Measurements from ENCODE around the gene A1BG.
A peak's percentile ranks its signal among the peaks of the same experiment; 100 is the strongest.

A1BG gene, protein sequence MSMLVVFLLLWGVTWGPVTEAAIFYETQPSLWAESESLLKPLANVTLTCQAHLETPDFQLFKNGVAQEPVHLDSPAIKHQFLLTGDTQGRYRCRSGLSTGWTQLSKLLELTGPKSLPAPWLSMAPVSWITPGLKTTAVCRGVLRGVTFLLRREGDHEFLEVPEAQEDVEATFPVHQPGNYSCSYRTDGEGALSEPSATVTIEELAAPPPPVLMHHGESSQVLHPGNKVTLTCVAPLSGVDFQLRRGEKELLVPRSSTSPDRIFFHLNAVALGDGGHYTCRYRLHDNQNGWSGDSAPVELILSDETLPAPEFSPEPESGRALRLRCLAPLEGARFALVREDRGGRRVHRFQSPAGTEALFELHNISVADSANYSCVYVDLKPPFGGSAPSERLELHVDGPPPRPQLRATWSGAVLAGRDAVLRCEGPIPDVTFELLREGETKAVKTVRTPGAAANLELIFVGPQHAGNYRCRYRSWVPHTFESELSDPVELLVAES

DNA sequence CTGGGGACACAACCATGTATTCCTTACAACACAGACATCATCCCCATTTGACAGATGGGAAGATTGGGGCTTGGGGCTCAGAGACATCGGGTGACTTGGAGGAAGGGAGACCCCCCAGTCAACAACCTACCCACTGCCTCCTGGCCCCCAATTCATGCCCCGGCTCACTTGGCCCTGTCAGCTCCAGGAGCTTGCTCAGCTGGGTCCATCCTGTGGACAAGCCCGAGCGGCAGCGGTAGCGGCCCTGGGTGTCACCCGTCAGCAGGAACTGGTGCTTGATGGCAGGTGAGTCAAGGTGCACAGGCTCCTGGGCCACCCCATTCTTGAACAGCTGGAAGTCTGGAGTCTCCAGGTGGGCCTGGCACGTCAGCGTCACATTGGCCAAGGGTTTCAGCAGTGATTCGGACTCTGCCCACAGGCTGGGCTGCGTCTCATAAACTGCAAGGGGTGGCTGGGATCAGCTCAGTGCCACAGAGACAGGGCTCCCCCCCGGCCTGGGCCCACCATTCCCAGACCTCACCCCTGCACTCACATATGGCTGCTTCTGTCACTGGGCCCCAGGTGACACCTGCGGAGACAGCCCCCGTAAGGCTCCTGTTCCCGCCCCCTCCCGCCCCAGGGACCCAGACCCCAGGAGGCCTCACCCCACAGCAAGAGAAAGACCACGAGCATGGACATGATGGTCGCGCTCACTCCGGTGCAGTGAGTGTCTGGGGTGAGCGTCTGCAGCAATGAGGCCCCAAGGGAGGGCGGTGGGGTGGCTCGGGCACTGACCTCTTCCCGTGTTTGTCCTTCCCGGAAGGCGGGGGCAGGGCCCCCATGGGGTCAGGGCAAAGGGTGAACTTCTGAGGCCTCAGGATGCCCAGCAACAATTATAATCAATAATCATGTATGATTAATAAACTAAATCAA lies at the start of gene A1BG:
TSS of gene A1BG (minus strand) at position 733 of the 912 bp plus-strand sequence. CDS start at position 678, 55 bp downstream.
- no peak for DNase-seq

DNA sequence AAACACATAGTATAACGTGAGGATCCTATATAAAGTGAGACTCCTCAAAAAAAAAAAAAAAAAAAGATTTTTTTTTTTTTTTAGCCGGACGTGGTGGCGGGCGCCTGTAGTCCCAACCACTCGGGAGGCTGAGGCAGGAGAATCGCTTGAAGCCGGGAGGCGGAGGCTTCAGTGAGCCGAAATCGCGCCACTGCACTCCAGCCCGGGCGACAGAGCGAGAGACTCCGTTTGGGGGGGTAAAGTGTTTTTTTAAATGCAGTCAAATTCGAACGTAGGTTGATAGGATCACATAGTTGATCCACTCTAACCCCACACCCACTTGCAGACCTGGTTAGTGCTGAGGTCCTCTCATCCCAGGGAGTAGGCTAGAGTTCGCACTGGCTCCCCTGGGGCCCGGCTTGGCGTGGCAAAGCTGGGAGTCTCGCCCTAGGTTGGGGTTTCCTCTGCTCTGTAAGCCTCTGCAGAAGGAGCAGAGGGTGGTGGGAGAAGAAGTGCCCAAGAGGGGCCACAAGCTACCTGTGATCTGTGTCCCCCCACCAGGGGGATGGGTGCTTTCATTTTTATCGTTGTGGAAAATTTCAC lies 48.6 kb upstream of the A1BG start:
- no peak for DNase-seq

DNA sequence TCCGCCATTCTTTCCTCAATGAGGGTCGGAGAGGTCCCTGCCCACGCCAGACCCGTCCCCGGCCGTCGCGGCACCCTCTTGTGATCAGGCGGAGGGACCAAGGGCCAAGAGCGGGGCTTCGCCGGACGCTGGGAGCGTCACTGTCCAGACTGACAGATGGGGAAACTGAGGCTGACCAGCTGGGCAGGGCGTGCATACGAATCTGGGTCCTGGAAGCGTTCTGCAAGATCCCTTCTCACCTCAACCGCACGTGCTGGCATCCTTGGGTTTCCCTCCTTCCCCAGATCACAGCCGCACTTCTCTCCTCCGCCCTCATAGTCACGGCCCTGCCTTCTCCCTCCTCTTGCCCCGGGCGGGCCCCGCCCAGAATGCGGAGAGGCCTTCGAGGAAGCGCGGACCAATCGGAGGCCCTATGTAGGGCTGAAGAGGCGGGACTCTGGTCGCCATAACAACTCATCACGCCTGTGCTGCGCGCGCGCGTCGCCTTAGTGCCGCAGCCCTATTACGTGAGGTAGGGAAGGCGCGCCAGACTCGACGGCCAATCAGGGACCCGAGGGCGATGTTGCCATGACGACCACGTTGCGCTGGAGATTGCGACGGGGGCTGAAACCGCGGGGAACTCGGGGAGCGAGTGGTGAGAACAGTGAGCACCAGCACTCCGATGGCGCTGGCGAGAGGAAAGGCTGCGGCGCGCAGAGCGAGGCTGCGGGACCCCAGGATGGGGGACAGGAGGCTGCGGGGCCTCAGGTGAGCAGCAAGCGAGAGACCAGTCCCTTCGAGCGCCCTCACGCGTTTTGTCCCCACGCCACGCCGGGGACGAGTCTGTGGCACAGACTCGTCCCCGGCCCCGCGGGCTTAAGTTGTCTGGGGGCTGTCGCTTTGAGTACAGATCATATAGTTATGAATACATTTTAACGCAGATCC lies 47.9 kb upstream of the A1BG start:
- peak; percentile 99 for DNase-seq

DNA sequence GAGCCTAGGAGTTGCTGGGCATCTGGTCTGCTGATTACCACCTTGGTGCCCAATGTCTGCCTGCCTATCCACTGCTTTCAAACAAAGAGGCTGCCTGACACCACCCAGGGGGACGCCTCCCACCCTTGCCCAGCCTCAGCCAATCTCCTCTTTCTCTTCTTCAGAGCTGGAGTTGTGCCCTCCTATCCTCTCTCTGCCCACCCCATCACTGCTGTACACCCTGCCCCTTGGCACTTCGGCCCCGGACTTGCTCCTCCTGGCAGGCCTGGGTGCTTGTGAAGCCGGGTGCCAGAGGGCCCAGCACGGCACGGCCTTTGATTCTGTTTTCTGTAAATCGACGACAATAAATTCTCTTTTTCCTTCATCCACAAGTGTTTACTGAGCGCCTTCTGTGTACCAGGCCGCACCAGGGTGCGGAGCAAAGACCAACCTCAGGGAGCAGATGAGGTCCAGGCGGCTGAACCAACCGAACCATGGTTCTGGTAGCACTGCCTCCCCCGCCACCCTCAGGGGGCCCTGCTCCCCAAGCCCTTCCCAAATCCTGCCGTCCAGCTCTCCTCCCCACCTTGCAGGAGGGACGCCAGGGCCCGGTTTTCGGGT lies 47.1 kb upstream of the A1BG start:
- no peak for DNase-seq

DNA sequence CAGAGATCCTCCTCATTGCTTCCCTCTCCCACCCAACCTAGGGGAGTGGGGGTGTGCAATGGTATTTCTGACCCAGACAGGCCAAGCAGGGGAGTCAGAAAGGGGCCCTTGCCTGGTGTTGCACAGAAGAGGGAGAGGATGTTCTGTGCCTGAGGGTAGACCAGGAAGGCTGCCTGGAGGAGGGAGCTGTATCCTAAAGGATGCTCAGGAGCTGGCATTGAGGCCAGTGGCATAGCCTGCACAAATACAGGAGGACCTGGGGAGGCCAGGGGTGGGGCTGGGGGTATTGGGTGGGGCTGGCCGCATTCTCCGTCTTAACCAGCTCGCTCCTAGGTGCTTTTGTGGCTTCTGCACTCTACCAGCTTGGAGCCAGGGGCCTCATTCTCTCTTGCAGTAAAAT lies 46.6 kb upstream of the A1BG start:
- no peak for DNase-seq

DNA sequence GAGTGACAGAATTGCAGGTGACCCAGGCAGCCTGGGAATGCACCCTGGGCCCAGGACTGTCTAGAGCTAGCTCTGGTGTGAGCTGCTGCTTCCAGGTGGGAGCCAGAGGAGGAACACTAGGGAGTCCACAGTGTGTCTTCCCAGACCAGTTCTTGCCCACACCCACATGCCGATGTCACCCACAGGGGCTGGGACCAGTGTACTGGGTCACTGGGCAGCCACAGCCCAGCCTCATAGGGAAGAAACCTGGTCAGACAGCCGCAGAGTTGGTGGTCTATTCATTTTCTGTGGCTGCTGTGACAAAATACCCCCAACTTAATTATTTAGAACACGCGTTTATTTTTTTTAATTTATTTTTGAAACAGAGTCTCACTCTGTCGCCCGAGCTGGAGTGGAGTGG lies 45.3 kb upstream of the A1BG start:
- no peak for DNase-seq

DNA sequence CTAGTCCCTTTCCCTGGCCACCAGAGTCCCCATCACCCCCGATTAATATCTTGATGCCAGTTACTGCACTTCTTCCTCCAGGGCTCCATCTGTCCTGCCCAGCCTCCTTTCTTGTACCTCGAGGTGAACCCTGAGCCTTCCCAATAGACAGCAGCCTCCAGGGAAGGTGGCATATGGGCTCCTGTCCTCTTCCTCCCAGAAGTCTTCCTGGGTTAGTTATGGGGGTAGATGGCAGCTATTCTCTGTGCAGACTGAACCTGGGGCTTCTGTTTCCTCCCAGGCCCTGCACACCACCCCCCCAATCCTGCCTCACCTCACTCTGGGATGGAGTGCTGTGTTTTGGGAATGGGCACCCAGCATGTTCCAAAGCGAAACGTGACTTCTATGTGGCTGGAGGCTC lies 44.8 kb upstream of the A1BG start:
- no peak for DNase-seq

DNA sequence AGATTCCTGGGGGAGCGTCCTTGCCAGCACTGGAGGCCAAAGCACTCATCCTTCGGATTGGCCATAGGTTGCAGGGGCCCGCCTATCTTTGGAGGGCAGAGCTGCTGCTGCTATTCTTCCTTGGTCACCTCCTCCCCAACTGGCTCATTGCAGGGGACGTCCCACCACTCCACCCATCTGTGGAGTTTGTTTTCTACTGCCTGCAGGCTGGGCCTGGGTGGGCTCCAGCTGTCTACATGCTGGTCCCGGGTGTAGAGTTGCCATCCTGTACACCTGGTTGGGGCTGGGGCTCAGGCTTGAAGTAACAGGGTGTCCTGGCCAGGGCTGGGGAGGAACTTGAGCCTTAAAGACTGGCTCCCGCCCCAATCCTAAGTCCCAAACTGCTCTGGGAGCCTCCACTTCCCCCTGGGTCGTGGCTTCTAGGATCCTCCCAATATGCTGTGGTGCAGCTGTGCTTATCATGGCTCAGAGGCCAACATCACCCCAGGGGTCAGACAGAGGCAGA lies 44.3 kb upstream of the A1BG start:
- no peak for DNase-seq

DNA sequence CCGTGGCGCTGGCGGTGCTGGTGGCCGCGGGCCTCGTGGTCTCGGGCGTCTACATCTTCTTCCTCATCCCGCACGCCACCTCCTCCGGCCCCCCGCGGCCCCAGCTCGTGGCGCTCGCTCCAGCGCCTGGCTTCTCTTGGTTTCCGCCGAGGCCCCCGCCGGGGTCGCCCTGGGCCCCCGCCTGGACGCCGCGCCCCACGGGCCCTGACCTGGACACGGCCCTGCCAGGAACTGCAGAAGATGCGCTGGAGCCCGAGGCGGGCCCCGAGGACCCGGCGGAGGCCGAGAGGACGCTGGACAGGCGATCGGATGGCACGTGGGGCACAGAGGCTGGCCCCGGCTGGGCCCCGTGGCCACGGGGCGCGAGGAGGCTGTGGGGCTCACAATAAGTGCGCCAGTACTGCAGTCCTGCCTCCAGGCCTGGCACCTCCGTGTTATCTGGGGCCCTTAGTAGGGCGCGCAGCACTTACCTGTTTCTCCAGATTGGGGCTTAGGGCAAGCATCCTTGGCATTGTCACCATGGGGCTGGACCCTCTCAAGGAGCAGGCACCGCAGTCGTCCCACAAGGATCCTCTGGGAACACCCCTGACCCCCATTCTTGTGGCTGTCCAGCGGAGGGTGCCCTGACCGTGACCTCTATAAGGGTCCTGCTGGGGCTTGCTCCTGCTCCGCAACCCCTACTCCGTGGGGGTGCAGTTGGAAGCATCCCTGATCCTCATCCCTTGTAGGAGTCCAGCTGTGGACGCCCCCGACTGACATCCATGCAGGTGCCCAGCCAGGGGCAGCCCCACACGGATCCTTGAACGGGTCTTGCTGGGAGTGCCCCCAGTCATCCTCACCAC lies 43.6 kb upstream of the A1BG start:
- DNase-seq: no peak

DNA sequence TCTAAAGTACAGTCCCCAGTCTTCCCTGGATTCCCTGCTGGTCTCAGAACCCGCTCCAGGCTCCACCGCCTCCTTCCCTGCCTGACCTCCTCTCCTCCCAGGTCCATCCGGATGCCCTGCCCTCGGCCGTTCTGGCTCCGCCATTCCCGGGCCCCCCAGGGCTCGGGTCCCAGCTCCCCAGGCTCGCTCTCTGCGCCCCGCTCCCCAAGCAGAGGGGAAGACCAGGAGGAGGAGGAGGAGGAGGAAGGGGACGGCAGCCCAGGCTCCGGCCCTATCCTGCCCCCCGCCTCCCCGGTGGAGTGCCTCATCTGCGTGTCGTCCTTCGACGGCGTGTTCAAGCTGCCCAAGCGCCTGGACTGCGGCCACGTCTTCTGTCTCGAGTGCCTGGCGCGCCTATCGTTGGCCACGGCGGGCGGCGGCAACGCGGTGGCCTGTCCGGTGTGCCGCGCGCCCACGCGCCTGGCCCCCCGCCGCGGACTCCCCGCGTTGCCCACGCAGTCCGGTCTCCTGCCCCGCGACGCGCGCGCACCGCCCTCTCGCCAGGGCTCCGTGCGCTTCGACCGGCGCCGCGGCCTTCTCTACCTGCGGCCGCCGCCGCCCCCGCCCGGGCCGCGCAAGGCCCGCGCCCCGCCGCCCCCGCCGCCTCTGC lies 42.8 kb upstream of the A1BG start:
- DNase-seq: peak; percentile 40

DNA sequence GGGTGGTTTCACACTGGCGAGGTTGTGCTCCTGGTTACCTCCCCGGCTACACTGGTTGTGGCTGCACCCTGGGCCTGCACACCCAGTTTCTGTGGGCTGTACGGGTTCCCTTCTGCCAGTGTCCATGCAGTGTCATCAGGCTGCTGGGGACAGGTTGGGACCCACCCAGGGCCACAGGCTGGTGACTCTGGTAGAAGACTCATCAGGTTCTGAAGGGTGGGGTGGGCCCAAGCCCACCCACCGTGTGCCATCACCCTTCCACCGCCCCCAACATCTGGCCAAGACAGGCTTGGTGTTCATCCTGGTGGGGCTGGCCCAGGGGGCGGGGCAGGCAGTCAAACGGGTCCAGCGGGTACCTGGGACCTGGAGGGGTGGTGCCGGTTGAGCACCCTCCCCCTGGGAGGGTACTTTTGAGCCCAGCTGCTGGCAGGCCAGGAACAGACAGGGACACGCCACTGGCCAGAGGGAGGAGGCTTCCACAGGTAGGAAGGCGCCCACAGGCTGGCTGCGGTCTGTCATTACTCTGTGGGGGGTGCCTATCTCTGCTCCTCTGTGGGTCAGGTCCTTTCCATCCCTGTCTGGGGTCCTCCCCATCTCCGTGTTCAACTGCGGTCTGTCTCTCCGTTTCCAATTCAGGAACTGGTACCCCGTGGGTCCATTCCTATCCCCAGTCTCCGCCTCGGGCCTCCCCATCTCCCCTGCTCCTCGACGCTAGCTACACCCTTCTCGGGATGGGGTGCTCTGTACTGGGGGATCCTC lies 42.1 kb upstream of the A1BG start, which contains the start of gene RNF225:
TSS of gene RNF225 (plus strand) at position 437 of the 759 bp plus-strand sequence. CDS start 434 bp downstream, outside the sequence.
- DNase-seq: peak; percentile 49

DNA sequence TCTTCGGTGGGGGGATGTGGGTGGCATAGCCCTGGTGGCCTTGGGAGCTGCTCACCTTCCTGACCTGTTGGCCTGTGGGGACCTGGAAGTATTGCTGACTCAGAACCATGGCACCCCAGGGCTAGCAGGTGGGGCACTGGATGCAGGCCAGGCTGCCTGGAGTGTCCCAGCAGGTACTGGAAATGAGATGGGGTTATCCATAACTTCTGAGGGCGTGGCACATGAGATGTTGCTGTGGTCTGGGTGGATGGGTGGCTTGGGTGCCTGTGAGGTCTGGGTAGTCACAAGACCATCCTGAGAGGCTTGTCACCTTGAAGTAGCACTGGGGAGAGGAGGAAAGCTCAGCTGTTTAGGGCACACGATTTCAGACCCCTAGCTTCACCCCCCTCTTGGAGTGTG lies 41.5 kb upstream of the A1BG start:
- no peak for DNase-seq

DNA sequence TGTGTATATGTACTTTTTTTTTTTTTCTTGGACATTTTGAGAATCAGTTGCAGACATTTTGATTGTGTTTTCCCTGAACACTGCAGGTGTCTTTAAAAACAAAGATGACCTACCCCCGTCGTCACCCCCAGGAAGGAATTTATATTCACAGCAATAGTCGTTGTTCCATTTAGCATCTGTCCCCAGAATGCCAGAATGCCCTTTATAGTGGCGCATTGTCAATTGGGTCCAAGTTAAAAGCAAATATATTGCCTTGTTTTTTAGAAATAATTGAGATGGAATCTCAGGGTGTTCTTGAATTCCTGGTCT lies 40.4 kb upstream of the A1BG start:
- DNase-seq: no peak

DNA sequence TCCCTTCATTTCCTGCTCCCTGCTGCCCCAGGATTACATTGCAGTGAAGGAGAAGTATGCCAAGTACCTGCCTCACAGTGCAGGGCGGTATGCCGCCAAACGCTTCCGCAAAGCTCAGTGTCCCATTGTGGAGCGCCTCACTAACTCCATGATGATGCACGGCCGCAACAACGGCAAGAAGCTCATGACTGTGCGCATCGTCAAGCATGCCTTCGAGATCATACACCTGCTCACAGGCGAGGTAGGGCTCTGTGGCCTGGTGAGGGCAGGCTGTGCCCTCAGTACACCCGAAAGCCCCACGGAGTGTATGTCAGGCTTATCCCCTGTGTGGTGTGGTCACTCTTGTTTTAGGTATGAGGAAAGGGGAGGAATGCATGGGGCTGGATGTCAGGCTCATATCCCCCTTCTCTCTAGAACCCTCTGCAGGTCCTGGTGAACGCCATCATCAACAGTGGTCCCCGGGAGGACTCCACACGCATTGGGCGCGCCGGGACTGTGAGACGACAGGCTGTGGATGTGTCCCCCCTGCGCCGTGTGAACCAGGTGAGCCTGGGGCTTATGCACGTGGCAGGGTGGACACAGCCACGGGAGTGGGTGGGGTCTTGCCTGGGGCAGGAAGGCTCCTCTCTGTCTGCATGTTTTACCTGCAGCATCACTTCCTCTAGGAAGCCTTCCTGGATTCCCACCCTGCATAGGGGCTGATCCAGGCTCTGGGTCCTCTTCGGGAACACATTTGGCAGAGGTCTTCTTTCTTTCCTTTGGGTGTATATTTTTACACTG lies 39.8 kb upstream of the A1BG start:
- DNase-seq: no peak

DNA sequence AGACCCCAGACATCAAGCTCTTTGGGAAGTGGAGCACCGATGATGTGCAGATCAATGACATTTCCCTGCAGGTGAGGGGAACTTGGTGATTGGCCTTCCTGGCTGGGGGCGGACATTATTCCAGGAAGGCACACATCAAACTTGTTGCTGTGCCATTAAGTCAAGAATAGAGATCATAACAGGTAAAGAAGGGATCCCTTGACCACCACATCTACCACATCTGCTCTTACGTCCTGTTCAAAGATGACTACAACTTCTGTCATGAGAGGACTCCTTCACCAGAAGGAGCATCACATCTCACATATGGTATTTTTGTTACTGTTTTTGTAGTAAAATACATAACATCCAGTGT lies 34.9 kb upstream of the A1BG start:
- no peak for DNase-seq

DNA sequence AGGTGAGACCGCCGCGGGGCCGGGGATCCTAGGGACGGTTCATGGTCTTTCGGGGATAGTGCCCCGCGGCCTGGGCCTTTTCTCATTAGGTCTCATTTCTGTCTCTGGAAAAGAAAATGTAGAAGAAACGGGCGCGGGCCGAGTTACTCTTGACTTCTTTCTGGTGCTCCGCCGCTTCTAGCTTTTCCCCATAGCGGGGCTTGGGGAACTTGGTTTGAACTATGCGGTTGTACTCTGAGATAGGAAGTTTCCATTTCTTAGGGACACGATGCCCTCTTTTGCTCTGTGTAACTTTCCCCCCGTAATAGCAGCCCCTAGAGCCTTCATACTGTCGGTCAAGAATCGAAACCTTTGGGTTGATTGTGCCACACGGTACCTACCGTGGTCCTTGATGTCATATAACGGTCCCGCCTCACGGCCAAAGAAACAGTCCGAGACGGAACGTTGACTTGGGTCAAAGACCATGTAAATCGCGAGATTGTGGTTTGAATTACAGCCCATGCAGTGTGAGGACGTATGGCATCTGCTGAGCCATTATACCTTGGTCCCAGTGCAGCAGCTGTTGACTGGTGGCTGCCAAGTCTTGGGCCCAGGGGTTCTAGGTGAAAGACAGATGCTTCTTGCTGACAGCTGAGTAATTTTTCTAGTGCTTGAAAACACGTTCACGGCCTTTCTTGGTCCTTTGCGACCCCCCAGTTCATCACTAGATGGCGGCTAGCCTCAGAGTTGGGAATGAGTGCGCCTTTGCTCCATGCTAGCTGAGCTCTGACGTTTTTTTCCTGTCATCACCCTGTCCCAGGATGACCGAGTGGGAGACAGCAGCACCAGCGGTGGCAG lies 34.3 kb upstream of the A1BG start:
- DNase-seq: no peak

DNA sequence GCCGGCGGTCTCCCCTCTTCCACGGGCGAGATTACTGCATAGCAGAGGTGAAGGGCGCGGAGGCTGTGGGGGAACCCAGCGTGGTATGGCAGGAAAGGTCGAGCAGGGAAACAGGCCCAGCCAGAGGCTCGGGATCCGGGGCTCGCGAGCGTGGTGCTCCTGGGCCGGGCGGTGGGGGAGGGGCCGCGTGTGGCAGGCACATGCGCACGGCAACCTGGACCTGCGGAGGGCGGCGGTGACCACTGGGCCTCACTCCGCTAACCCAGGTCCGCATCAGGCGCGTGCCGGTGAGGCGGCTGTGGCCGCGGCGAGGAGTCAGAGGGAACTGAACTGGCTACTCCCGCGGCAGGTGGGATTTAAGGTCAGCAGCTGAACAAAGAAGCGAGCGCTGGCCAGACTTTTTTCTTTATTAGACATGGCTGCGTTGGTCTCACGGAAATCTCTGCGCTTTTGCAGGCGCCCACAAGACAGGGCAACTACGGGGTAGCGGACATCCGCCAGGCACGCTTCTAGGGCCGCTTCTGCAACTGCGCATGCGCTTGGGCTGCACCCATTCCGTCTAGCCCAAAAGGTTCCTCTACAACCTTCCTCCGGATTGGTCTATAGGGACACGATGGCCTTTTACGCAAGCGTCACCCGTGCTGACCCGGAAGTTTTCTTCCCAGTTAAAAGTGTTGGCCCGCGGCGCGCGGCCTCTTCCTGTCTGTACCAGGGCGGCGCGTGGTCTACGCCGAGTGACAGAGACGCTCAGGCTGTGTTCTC lies 33.5 kb upstream of the A1BG start, which contains the start of gene RPS5:
TSS of gene RPS5 (plus strand) at position 694 of the 762 bp plus-strand sequence. CDS start 869 bp downstream, outside the sequence.
- peak; percentile 93 for DNase-seq

Measured in stimulated activated CD4-positive, alpha-beta T cell treated with anti-CD3 and anti-CD28 coated beads, Interleukin-4, amount 100 ng/mL, for 1 hour (primary cell).